SIG-M5 treated with dmso at 0.1 percent for 504 hours (cell line): ENCODE data around the gene CHST9.
"Not testable (repeated sequence)": the region's sequence is repeated elsewhere in the genome, so short reads cannot be mapped to it uniquely, and the experiment has no call there.

Source experiments
- DNase-seq: peaks from one replicate; lab custom pipeline; 2025; ENCODE audit not compliant: unreplicated experiment; lab: John Stamatoyannopoulos, UW

CHST9 gene

DNA sequence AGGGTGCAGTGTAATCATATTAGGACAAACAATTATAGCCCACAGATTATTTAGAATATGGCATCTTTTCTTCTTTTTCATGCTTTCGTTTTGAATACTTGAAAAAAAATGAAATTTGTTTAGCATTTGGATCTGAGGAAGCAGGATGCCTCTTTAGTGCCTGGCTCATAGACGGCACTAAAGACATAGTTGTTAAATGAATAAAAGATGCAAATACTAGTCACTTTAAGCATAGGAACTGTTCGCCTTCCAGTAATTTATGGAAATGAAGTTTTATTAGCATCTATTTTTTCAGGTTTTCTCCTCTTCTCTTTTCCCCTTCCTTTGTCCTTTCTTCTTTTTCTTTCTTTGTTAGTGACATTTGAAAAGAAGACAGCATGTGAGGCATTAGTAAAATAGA, 80.4 kb downstream of the CHST9 start:
- no peak for DNase-seq

DNA sequence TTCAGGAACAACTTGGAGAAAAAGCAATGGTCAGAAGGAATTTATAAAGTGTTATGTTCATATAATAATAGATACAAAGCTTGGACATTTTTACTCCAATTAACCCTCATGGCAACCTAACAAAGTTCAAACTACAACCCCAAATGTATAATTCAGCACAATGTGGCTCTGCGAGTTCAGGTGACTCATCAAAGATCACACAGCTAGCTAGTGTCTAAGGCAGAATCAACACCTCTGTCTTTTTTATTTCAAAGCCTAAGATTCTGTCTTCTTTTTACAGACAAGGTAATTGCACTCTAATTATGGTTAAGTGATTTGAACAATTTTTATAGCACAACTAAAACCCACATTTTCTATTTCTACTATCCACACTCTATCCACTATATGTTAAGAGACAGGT, 90.5 kb downstream of the CHST9 start:
- DNase-seq, result no peak

DNA sequence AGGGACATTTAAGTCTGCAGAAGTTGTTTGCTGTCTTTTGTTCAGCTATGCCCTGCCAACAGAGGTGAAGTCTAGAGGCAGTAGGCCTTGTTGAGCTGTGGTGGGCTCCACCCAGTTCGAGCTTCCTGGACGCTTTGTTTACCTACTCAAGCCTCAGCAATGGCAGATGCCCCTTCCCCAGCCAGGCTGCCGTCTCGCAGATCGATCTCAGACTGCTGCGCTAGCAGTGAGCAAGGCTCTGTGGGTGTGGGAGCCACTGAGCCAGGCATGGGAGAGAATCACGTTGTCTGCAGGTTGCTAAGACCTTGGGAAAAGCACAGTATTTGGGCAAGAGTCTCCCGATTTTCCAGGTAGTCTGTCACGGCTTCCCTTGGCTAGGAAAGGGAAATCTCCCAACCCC, 91.8 kb downstream of the CHST9 start:
- DNase-seq, result not testable (repeated sequence)

DNA sequence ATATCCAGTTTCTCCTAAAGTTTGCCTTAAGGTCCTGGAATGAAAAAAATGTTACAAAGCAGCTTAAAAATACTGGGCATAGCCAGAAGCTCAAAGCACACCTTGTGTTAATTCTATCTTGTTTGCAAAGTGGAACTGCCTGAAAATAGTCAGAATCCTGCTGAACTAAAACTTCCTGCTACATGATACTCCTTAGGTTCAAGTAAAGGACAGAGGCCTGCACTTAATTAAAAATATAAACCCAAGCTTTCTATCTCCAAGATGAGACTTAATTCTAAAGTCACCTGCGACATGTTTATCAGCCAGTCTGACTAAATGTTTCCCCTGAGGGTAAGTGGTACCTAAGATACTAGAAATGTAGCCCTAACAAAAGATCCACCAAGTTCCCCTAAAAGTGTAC, 103.4 kb downstream of the CHST9 start:
- no peak for DNase-seq

DNA sequence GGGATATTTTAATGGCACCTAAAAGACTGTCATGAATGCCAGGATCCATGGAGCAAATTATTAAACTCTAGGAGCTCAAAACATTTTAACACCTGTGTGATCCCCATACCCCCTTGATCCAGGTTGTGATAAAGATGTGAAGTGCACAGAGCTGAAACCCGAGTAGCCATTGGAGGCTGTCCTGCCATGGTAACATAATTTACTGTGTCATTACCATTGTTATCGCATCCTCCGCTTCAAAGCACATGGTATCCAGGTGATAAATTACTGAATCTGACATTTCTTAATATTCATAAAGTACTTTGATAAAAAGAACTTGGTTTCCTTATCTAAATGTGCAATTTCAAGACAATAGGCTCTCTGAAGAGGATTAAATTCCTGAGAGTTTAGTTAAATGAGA, 109.3 kb downstream of the CHST9 start:
- DNase-seq, result no peak

DNA sequence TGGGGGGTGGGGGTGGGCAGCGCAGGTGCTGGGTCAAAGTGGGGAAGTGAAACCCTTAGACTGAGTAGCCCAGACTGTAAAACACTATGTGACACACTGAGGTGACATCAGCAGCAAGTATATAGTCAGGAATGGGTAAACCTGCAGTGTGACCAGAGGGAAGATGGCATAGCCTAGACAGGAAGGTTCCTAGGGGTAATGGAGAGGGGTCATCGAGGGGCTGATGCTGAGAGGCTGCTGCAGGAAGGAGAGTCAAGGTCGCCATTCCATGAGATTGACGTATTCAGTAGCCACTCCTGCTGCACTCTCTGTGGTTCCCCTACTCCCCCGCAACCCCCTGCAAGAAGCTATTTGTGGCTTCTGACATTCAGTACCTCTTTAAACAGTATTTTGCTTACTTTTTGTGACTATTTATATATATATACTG, 111.7 kb downstream of the CHST9 start:
- no peak for DNase-seq

DNA sequence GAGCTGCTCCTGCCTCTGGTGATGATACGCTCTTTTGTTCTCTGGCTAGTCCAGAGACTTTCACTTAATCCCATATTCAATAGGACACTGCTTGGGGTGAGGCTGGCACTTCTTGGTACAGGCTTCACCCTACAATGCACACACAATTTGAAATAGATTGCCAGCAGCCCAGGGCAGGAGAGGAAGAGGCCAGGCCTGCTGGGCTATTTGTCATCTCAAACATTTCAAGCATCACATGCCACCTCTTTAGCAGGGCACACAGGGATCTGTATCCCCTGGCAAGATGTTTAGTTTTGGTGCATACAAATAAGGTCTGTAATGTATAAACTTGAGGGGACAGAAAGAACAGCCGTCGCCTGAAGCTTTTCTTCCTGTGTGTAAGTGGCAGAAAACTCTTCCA, 120.4 kb downstream of the CHST9 start:
- no peak for DNase-seq

DNA sequence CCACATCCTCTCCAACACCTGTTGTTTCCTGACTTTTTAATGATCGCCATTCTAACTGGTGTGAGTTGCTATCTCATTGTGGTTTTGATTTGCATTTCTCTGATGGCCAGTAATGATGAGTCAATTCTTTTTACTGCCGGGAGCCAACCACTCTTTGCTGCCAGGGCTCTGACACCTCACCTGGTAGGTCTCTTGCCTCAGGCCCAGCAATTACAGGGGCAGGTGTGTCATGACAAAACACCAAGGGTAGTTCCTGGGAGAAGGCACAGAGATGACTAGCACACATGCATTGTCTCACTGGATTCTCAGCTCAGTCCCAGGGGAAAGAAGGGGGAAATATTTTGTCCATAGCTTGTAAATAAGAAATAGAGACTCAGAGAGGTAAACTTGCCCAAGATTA, 122.3 kb downstream of the CHST9 start:
- DNase-seq, result no peak

DNA sequence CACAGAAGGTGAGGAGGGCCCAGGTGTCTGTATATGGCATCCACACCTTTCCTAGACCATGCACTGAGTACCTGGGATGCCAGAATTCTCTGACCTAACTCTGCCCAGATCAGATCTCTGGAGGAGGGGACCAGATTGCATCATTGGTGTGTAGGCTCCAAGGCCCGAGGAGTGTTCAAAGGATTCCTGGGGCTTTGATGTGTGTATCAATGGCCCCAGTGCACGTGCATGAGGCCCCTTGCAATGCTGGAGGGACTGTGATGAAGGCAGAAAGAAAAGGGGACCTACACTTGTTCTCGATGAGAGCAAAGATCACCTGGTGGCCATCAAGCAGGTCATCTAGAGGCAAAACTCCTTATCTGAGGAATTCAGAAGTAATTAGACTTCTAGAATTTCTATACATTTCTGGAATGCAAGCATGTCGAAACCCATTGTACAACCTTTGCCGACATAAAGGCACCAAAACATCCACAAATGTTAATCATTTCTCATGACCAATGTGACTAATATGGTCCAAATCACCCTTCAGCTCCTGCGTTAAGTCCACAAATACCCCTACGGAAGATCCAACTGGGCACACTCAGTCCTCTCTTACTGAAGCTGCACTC, 123.5 kb downstream of the CHST9 start:
- DNase-seq, result no peak

DNA sequence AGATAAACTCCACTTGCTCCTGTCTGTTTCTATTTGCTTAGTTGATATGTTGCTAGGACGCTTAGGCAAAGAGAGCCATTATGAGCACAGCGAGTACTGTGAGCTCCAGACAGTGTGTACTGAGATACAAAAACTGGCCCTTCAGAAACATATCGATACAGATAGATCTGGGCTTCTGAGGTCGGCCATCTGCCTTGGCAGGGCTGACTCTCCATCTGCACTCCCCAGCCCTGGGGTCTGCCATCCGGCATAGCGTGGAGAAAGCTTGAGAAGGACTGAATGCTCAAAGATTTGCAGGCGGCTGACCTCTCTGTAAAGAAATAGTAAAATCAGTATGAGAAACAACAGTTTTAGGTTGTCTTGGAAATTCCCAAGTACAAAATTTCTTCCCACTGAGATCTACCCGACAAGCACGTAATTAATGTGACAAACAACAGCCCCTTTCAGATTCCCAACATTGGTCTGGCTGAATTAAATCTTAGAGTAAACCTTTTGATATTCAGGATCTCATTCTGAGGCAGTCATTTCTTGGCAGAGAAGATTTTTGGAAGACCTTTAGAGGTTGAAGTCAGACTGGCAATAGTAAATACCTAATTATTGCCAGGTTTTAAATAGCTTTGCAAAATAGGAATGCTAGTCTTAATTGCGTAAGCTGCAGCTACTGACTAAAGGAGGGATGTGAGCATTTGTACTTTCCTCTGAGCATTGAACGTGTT, 127.4 kb downstream of the CHST9 start:
- DNase-seq, result no peak

DNA sequence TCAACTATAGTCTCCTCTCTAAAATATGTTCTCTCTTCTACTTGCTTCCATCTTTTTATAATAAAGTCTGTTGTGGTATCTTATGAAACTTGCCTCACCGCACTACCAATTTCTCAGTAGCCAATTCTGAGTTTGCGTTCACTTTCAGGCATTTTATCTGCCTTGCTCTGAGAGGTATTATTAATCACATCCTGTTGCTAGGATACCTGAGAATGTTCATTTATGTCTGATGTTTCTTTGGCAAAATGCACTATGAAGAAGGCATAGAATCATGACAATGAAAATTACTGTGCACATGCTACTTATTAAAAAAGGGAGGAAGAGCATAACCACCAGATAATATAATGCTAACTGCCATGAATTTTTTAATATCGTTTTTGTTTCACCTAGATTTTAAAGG, 130.2 kb downstream of the CHST9 start:
- DNase-seq, result no peak

DNA sequence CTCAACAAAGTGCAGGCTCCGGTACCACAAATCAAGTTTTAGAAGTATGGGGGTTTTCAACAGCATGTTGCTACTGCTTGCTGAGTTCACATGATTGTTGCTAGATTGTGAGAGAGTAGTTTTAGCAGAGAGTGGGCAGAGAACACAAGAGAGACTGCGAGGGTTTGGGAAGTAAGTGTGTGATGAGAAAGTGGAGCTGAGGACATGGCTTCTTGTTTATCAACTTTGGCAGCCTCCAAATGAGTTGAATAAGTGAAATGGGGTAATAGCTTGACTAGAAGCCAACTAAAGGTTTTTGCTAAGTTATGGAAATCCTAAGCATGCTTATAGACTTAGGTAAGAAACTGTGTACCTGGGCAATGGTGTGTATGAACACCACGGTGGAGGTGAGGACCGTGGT, 135.1 kb downstream of the CHST9 start:
- no peak for DNase-seq

DNA sequence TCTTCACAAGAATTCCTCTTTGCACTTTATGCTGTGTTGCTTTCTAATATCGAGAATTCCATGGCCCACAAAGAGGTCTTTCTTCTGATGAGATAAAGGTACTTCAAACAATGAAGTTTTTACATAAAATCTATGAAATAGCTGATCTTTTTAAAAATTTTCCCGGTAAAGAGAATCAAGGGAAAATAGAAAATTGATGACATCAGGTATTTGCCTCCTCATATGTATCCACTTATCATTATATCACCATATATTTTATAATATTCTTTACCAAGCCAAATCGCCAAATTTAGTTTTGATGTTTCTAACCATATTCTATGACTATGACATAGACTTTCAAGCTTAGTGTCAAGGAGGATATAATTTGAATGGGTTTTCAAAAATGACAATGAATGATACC, 139.8 kb downstream of the CHST9 start:
- no peak for DNase-seq

DNA sequence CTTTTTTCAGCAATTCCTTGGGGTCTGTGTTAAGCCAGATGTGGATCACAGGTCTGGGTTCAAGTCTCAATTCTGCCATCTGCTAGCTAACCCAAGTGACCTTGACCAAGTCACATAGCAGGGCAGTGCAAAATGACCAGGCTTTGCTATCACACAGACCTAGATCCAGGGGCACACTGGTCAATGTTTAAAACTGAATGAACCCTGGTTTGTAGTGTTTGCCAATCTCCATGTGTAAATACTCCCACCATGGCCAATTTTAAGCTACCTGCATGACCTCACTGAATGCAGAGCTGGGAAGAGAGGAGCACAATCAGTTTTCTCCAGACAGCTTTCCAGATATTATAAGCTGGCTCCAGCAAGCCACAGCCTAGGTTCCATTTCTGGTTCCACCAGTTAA, 142.9 kb downstream of the CHST9 start:
- DNase-seq, result no peak

DNA sequence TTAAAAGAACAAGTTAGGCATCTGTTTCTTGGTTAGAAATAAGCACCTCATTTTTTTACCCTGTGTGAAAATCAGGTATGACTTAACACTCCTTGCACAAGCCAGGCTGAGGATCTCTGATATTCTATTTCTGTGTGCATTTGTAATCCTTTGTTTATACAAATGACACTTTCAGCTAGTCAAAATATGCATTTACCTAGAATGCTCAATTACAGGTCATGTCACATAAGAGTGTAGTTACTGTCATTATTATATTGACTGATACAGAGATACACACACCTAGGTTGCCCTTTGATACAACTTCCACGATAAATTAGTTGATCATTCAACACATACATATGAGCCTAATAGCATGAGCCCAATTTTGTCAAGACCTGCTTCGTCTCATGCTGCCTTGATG, 144.3 kb downstream of the CHST9 start:
- DNase-seq, result no peak

DNA sequence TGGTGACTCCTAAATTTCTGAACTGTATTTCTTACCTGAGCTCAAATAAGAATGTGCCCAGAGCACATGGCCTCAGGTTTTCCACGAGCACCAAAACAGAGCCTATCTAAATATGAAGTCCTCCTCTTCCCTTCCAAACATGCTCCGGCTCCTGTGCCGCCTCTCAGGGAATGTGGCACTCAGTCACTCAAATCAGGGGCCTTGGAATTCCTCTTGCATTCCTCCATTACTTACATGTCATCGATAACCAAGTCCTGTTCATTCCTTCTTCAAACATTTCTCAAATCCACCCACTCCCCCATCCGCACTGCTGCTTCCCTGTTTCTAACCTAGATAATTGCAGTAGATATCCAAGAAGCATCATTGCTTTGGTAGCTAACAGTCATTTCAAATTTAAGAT, 151.4 kb downstream of the CHST9 start:
- DNase-seq, result no peak

DNA sequence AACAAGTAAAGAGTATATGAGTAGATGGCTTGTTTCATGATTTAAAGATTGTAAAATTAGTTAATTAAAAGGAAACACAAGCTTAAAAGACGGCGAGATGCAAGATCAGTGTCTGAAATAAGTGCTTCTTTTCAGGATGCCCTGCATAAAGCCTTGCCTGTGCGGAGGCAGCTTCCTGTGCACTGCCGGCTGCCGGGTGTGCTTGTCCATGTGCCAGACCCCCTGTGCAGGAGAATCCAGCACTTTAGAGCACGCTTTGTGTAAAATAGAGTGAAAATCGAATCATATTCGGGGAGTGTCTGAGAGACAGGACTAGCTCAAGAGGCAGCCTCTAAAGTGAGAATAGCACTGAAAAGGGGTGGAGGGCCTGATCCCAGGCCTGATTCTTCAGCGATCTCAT, 154.7 kb downstream of the CHST9 start:
- no peak for DNase-seq

DNA sequence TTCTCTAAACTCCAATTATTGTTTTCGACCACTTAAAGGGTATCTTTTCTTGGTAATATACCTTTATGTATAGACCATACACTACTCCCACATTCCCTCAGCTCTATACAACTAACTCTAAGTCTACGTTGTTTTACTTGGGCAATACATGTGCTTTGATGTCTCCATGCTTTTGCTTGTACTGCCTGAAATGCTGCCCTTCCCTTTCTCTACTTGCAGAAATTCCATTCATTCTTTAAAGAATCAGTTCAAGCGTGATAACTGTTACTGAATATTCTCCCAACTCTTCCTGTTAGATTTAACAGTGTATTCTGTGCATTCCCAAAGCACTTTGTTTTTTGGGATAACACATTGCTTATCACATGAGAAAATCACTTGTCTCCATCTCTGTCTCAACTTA, 162.6 kb downstream of the CHST9 start:
- no peak for DNase-seq

DNA sequence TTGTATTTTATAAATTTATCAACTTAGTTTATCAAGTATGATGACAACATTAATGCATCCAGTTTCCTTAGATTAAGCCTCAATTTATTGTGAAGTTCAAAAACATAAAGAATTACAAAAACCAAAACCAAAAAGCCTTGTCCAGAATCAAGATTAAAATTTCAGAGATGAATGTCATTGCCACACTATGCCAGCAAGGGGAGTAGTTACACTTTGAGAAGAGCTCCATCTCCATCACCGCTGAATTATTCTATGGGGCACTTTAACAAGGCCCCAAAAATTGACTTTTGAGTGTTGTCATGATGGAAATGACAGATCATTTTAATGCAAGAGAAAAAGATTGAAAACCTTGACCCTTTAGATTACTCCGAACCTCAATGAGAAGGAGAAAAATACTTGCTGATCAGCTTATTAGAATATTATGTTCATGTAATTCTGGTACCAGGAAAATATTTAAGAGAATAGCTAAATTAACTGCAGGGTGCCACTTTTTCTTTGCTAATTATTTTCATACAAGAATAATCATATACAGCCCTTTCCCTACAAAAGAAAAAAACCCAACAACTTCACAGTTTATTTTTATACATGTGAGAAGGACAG, 167.1 kb downstream of the CHST9 start:
- no peak for DNase-seq

DNA sequence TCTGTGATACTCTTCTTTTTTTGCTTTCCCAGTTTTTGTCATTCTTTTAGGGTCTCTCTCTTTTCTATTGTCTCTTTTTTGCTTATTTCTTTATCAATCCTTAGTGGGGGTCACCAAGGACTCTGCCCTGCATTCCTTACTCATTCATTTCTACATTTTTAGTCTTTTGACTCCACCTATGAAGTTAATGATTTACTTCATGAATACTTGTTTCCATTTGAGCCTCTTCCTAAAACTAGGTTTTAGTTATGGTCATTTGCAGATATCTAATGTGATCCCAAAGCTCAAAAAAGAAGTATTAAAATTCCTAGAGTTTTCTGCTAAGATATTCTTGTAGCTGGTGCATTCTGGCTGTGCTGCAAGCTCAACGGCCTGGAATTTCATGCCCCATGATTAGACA, 170.3 kb downstream of the CHST9 start:
- DNase-seq, result no peak

DNA sequence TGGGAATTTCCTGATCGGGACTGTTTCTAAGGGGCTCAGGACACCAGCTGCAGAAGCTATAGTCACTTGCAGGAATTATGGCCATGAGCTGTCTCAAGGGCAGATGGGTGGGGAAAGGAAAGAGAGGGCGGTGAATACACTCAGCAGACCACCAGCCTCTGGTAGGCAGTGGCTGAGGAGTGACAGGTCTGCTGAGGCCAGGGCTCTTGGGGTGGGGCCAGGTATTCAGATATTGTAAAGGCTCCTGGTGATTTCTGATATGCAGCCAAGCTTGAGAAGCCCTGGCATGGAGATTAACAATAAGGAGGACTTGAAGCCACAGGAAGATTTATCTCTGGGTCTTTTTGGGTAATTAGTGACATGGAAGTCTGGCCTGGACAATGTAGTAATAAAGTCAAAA, 174.3 kb downstream of the CHST9 start:
- no peak for DNase-seq

DNA sequence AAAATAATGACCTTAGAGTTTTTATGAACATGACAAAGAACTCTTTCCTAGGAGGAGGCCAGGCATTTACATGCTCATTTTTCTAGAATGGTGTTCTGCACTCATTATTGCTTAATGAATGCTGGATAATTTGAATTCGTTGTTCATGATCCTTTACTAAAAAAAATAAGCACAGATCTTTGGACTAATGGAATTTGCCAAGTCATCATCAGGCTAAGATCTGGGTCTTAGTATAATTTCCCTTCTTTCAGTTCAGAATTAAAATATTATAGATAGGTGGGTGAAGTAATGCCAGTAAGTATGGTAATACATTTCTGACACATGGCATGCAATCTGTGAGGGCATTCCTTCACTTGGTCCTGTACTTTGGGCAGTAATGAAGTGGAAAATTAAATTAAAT, 175.8 kb downstream of the CHST9 start:
- DNase-seq, result no peak

DNA sequence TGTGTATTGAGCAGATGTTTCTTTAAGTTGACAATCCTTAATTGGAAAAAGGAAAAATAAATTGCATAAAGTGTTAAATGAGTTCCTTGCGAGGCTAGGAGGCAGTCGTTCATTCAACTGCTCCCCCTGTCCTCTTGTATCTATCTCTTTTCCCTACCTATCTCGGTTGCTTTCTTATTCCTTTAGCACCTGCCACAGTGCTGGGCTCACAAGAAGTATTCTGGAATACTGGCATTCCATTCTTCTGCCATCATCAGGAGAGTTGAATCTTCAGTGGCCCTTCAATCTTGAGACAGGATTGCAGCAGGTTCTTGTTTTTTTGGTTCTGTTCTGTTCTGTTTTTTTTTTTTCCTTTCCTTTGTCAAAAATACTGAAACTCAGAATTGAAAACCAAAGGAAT, 176.5 kb downstream of the CHST9 start:
- DNase-seq, result no peak
